Endothelial cell of umbilical vein (primary cell): ENCODE data around the gene TCEAL5. TPM values are rescaled to one million over a fixed set of nuclear protein-coding genes. Genes with fewer than 3 reads are reported as not detected.

Source experiments
- BruUV-seq: library from RNA; stranded (reverse); fragments of 400-500 nt; replicated peaks from 2 replicates; lab custom pipeline; 2021; lab: Mats Ljungman, UMichigan
- CTCF ChIA-PET: fragments of 300-600, 350-600 bp; sonication (Branson Sonifier 250); formaldehyde crosslinking; loops from one replicate; lab custom pipeline; 2021; ENCODE audit warnings: antibody characterized with exemption, inconsistent platforms; lab: Charles Lee
- POLR2A ChIA-PET: fragments of 300-600, 350-600 bp; sonication (Branson Sonifier 250); formaldehyde crosslinking; loops from one replicate; lab custom pipeline; 2021; ENCODE audit warnings: antibody characterized with exemption, inconsistent platforms; lab: Charles Lee
- DNase-seq: peaks from one replicate; pipeline ENCODE4 v3.0.0-alpha.2; 2011; ENCODE audit warnings: low read depth, low spot score
- FAIRE-seq: peaks from 2 replicates; lab custom pipeline; 2011; peaks lifted over from hg19 to GRCh38; lab: Jason Lieb, UNC
- H2AFZ ChIP-seq: 2 replicates; pipeline ENCODE4 v1.6.0; 2012; ENCODE audit warnings: low read depth, low read length, control low read depth, inconsistent platforms
- H3K27ac ChIP-seq: 2 replicates; pipeline ENCODE4 v1.5.1; 2011; ENCODE audit warnings: low read depth, mild to moderate bottlenecking, control low read depth, low read length, moderate library complexity; ENCODE audit not compliant: insufficient read depth
- H3K27me3 ChIP-seq, 2 experiments: 2 replicates each; pipeline versions ENCODE4 v1.6.0 to v1.6.1; 2011; ENCODE audit warnings: low read length in 2 of 2, mixed read lengths in 1 of 2; ENCODE audit not compliant: control insufficient read depth in 2 of 2, insufficient read depth in 2 of 2
- H3K36me3 ChIP-seq, 2 experiments: 2 replicates in 1 of 2; 3 replicates in 1 of 2; pipeline ENCODE4 v1.5.1; 2011; ENCODE audit warnings: low read length in 2 of 2, mild to moderate bottlenecking in 1 of 2, moderate library complexity in 1 of 2; ENCODE audit not compliant: control insufficient read depth in 2 of 2, insufficient read depth in 2 of 2; ENCODE audit errors: extremely low read depth in 1 of 2
- H3K4me1 ChIP-seq: 3 replicates; pipeline ENCODE4 v1.5.1; 2011; ENCODE audit warnings: mild to moderate bottlenecking, low read length; ENCODE audit not compliant: control insufficient read depth, insufficient read depth; ENCODE audit errors: extremely low read depth
- H3K4me2 ChIP-seq: 2 replicates; pipeline ENCODE4 v1.6.1; 2011; ENCODE audit warnings: low read length, control low read depth, mixed read lengths; ENCODE audit not compliant: insufficient read depth
- H3K4me3 ChIP-seq, 3 experiments: fragments of 200-600 bp in 1 of 3; sonication (generic), shearing (Covaris generic) in 1 of 3; replicated peaks in 1 of 3; 2 replicates each; pipeline ENCODE4 v1.5.1; 2011 to 2016; ENCODE audit warnings: control low read depth in 3 of 3, low read length in 3 of 3, mild to moderate bottlenecking in 2 of 3, inconsistent platforms in 1 of 3, low read depth in 1 of 3, moderate library complexity in 1 of 3; ENCODE audit not compliant: insufficient read depth in 1 of 3
- H3K79me2 ChIP-seq: 2 replicates; pipeline ENCODE4 v1.6.0; 2012; ENCODE audit warnings: low read length, inconsistent platforms; ENCODE audit not compliant: control insufficient read depth, insufficient read depth
- H3K9ac ChIP-seq: replicated peaks from 2 replicates; pipeline ENCODE3; 2011; ENCODE audit warnings: low read length, control low read depth; ENCODE audit not compliant: insufficient read depth; ENCODE audit errors: extremely low read depth
- H3K9me1 ChIP-seq: replicated peaks from 3 replicates; pipeline ENCODE4 v1.6.0; 2011; ENCODE audit warnings: mild to moderate bottlenecking, low read length; ENCODE audit not compliant: control insufficient read depth, insufficient read depth; ENCODE audit errors: extremely low read depth
- H3K9me3 ChIP-seq: replicated peaks from 2 replicates; pipeline ENCODE4 v1.5.1; 2012; ENCODE audit warnings: low read length, inconsistent platforms; ENCODE audit not compliant: control insufficient read depth, insufficient read depth
- H4K20me1 ChIP-seq: replicated peaks from 2 replicates; pipeline ENCODE3; 2011; ENCODE audit warnings: mild to moderate bottlenecking, low read length; ENCODE audit not compliant: control insufficient read depth, insufficient read depth; ENCODE audit errors: extremely low read depth
- CTCF ChIP-seq, 2 donors: IDR thresholded peaks; 1 replicate in 1 of 2; 2 replicates in 1 of 2; pipeline ENCODE4 v1.5.1; 2011; ENCODE audit warnings: low read length in 2 of 2, mild to moderate bottlenecking in 2 of 2, moderate library complexity in 2 of 2, control low read depth in 1 of 2, inconsistent platforms in 1 of 2, low read depth in 1 of 2; ENCODE audit not compliant: insufficient read depth in 1 of 2; ENCODE audit errors: extremely low read depth in 1 of 2
- EZH2 ChIP-seq: IDR thresholded peaks from 2 replicates; pipeline ENCODE4 v1.6.1; 2012; ENCODE audit warnings: borderline replicate concordance, low read depth, mild to moderate bottlenecking, moderate library complexity, low read length, inconsistent platforms; ENCODE audit not compliant: severe bottlenecking
- FOS ChIP-seq: IDR thresholded peaks from 2 replicates; pipeline ENCODE4 v1.6.1; 2011; ENCODE audit warnings: mild to moderate bottlenecking, low read length, moderate library complexity, borderline replicate concordance; ENCODE audit not compliant: insufficient read depth
- GATA2 ChIP-seq: IDR thresholded peaks from 2 replicates; pipeline ENCODE4 v1.7.0; 2011; ENCODE audit warnings: low read depth, mild to moderate bottlenecking, moderate library complexity, mixed read lengths, low read length; ENCODE audit not compliant: insufficient read length, insufficient read depth
- JUN ChIP-seq: IDR thresholded peaks from 2 replicates; pipeline ENCODE4 v1.6.1; 2011; ENCODE audit warnings: borderline replicate concordance, low read depth; ENCODE audit not compliant: insufficient read length, insufficient read depth
- MAX ChIP-seq: IDR thresholded peaks from 2 replicates; pipeline ENCODE4 v1.6.1; 2011; ENCODE audit not compliant: insufficient read depth, insufficient read length
- MYC ChIP-seq: IDR thresholded peaks from one replicate; pipeline ENCODE4 v1.6.1; 2011; ENCODE audit warnings: mild to moderate bottlenecking, low read depth, low read length
- POLR2A ChIP-seq: IDR thresholded peaks from 2 replicates; pipeline ENCODE4 v1.6.1; 2012; ENCODE audit warnings: low read depth, mild to moderate bottlenecking, control low read depth, low read length
- POLR2AphosphoS5 ChIP-seq: IDR thresholded peaks from 2 replicates; pipeline ENCODE4 v1.6.1; 2012; ENCODE audit warnings: low read depth, mild to moderate bottlenecking, control low read depth, low read length, moderate library complexity; ENCODE audit not compliant: insufficient read depth
- dilution Hi-C: fragments of 300-500 bp; cut with MboI; formaldehyde crosslinking; loops from one replicate; pipeline ENCODE4 v1.15.0; 2019; ENCODE audit warnings: low sequenced_read_pairs; ENCODE audit not compliant: extremely low pct_ligation_motif_present
- intact Hi-C: fragments of 100-400 bp; cut with micrococcal nuclease; formaldehyde crosslinking; loops from one replicate; pipeline ENCODE4 v1.10.0; 2022
- polyA plus RNA-seq, 4 experiments: library from polyadenylated mRNA; depleted of rRNA in 3 of 4; stranded (reverse) in 3 of 4; unstranded in 1 of 4; fragments of >200 nt; gene quantifications; 2 replicates each; pipeline versions ENCODE4 v1.2.1 to v1.2.3, GENCODE V29; 2011 to 2012; ENCODE audit warnings: missing spikeins in 1 of 4
- total RNA-seq: library from RNA; stranded (reverse); gene quantifications from 2 replicates; pipeline ENCODE4 v1.2.3, GENCODE V29; 2021

TCEAL5 gene
- total and polyA plus RNA-seq, 2 donors (not counting 3 experiments of a cell fraction or from before 2014, with no cell fraction given): not detected

DNA sequence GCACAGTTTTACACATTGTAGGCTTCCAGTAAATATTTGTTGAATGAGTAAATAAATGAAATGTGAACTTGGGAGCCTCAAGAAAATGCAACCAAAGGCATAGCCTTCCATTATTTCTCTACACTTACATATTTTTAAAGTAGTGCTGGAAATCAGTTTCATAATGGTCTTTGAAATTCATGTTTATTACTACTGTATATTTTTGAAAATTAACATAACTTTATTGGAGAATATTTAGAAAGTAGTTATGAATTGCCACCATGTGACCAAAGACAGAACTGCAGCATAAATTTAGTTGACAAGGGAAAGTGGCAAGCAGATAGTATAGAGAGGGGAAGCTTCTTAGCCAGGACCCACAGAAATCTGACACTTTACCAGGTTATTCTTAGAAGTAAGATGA is 28.0 kb downstream of the TCEAL5 start:
- POLR2A ChIA-PET: no interaction called here
- intact Hi-C loops: loop anchor here (1.0 kb wide), 1 partner anchor 37 kb away; no protein-coding TSS in a partner anchor

More for the DNA sequence above, 28.0 kb downstream of the TCEAL5 start:
- H3K79me2 ChIP-seq: peaks cover 3% of the 10 kb centered on the region
- H3K4me1 ChIP-seq: peaks cover 3% of the 10 kb centered on the region
- TF ChIP-seq FOS (no peak), POLR2A (no peak), MAX (no peak), CTCF (IDR thresholded peaks at IDR 0.05; ENCODE audit: extremely low read depth in 1 of 2, insufficient read depth in 1 of 2, low read depth in 1 of 2, low read length in 2 of 2) (no peak), JUN (no peak), MYC (no peak), GATA2 (no peak), POLR2AphosphoS5 (no peak), EZH2 (no peak)
- H3K4me3 ChIP-seq: no peak overlapping the region
- H3K9me3 ChIP-seq: no peaks in the 10 kb centered on the region
- no peak overlapping the region for H2AFZ ChIP-seq
- H3K9me1 ChIP-seq: no peaks in the 10 kb centered on the region
- H3K36me3 ChIP-seq: no peaks in the 10 kb centered on the region
- DNase-seq: peak; percentile 33
- no peaks in the 10 kb centered on the region for H4K20me1 ChIP-seq
- dilution Hi-C loops: no loop called here
- peak; percentile 47 for FAIRE-seq
- no peak overlapping the region for H3K9ac ChIP-seq
- CTCF ChIA-PET: interaction anchor here (0.6 to 2.0 kb wide), 11 partner anchors 12 to 297 kb away, joined by 3 to 25 read pairs (median 4); partner anchors contain the start of gene BEX4
- H3K27ac ChIP-seq: no peak overlapping the region
- no TSS peak for BruUV-seq
- H3K27me3 ChIP-seq: no peaks in the 10 kb centered on the region
- H3K4me2 ChIP-seq: no peak overlapping the region
